Endometrium (tissue), 2 donors: ENCODE results near the gene ZNF789.

Source experiments
- FAIRE-seq: peaks from 2 replicates; lab custom pipeline; 2012; peaks lifted over from hg19 to GRCh38; lab: Jason Lieb, UNC
- donor health status: control.
- donor health status: control.

ZNF789 gene

DNA sequence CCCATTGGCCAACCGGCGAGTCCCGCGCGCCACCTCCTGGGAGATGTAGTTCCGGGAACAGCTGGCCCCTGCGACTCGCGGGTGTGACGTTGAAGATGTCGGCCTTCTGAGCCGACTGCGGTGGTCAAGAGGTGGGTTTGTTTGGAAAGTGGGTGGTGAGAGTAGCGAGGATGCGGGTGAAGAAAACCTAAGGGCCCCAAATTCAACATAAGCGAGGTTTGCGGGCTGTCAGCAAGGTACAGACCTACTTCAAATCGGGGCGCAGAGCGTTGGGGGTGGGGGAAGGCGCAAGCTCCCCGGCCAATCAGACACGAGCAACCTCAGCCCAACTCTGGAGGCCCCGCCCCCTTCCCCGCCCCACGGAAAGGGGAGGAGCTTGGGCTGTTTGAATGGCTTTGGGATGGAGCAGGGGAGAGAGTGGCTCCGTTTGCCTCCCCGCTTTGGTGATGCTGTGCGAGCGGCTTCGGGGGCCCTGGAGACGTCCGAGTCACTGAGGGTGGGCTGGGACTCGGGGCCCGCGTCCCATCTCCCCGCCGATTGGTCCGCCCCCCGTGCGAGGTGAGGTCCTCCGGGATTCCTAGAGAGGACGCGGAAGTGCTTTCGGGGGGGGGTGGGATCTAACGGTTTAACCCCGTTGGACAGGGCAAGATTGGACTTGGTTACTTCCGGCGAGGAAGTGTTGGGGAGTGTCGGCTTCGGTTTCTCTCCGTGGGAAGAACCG, 32.1 kb downstream of the ZNF789 start, which contains the start of gene ZKSCAN5:
TSS of gene ZKSCAN5 (plus strand) at position 60 of the 721 bp plus-strand sequence. CDS start 1,383 bp downstream, outside the sequence.
- FAIRE-seq: no peak

GRCh38 chr7:99505324-99505662, 32.6 kb downstream of the ZNF789 start:
- no peak for FAIRE-seq

- FAIRE-seq: no peak
Measured at GRCh38 chr7:99514050-99514449, 41.4 kb downstream of the ZNF789 start.

DNA sequence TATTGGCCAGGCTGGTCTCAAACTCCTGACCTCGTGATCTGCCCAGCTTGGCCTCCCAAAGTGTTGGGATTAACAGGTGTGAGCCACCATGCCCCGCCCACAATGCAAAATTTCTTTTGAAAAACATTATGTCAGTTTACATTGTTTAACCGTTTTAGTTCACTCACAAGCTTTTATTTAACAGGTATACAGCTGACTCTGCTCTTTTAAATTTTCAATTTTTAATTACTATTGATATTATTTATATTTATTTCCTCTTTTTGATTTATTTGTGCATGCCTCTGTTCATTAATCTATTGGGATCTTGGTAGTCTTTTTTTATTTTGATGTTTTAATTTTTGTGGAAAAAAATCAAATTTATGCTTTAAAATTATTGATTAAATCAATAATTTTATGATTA, 48.7 kb downstream of the ZNF789 start:
- no peak for FAIRE-seq

- no peak for FAIRE-seq
Measured at GRCh38 chr7:99525713-99526440, 53.2 kb downstream of the ZNF789 start.

DNA sequence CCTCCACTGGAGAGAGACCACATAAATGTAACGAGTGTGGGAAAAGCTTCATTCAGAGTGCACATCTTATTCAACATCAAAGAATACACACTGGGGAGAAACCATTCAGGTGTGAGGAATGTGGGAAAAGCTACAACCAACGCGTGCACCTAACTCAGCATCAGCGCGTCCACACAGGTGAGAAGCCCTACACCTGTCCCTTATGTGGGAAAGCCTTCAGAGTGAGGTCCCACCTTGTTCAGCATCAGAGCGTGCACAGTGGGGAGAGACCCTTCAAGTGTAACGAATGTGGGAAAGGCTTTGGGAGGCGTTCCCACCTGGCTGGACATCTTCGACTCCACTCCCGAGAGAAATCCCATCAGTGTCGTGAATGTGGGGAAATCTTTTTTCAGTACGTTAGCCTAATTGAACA, 58.7 kb downstream of the ZNF789 start:
- FAIRE-seq: no peak

DNA sequence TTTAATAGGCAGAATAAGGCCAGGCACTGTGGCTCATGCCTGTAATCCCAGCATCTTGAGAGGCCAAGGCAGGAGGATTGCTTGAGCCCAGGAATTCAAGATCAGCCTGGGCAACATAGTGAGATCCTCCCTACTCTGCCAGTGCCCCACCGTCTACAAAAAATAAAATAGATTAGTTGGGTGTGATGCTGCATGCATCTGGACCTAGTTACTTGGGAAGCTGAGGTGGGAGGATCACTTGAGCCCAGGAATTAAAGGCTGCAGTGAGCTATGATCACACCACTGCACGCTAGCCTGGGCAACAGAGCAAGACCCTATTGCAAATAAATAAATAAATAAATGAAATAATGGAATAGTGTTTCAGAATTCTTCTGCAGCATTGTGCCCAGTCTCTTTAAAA, 63.0 kb downstream of the ZNF789 start:
- FAIRE-seq: no peak
